ENCODE data around the gene ENHO.
A peak's percentile ranks its signal among the peaks of the same experiment; 100 is the strongest.

ENHO gene

DNA sequence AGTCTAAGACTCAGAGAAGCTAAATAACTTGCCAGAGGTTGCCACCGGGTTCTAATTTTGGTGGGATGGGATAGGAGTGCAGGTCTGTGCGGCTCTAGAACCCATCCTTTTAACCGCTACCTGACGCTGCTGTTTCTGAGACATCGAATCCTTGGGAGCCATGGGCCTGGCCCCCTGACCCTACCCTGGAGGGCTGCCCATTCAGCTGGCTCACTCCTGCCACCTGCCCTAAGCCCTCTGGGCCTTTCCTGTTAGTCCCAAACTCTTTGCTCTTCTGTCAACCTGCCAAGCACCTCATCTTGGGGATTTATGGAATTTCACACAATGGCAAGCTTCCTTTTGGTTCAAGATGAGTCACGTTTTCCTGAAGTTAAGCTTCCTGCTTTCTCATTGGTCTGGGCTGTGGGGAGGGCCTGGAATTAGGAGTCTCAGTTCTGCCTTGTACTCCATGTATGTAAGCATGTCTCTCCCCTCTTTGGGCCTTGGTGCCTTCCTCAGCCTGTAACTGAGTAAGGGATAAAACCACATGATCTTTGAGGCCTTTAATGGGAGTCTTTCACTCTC is 26.6 kb downstream of the ENHO start:
- Histone ChIP-seq H4K20me1 (ENCODE audit: insufficient read depth) (no peaks in the 10 kb centered on the region), H2AFZ (ENCODE audit: low read depth) (no peak overlapping the region), H3K4me1 (ENCODE audit: low read depth, poor library complexity, severe bottlenecking) (no peaks in the 10 kb centered on the region), H3K4me2 (no peak overlapping the region), H3K79me2 (ENCODE audit: insufficient read depth, low read depth) (no peaks in the 10 kb centered on the region), H3K36me3 (ENCODE audit: insufficient read depth) (no peaks in the 10 kb centered on the region), H3K27ac (no peak overlapping the region), H3K4me3 (IDR thresholded peaks at IDR 0.05; ENCODE audit: insufficient read depth, low read depth, low read length) (no peak overlapping the region), H3K27me3 (ENCODE audit: insufficient read depth, low read depth) (peaks cover 2% of the 10 kb centered on the region; the same call in 1 of the 2 replicates), H3K9ac (no peak overlapping the region)
- TF ChIP-seq, protein P1, sequence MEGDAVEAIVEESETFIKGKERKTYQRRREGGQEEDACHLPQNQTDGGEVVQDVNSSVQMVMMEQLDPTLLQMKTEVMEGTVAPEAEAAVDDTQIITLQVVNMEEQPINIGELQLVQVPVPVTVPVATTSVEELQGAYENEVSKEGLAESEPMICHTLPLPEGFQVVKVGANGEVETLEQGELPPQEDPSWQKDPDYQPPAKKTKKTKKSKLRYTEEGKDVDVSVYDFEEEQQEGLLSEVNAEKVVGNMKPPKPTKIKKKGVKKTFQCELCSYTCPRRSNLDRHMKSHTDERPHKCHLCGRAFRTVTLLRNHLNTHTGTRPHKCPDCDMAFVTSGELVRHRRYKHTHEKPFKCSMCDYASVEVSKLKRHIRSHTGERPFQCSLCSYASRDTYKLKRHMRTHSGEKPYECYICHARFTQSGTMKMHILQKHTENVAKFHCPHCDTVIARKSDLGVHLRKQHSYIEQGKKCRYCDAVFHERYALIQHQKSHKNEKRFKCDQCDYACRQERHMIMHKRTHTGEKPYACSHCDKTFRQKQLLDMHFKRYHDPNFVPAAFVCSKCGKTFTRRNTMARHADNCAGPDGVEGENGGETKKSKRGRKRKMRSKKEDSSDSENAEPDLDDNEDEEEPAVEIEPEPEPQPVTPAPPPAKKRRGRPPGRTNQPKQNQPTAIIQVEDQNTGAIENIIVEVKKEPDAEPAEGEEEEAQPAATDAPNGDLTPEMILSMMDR (conservative IDR thresholded peaks at IDR 0.05; ENCODE audit: low read depth, low read length), result no peak

- H3K36me3 ChIP-seq (ENCODE audit: insufficient read depth), result no peaks in the 10 kb centered on the region
- no peak overlapping the region for H2AFZ ChIP-seq (ENCODE audit: low read depth)
- no peak overlapping the region for H3K4me2 ChIP-seq
- no peak overlapping the region for H3K27ac ChIP-seq
- TF ChIP-seq, protein P1 (conservative IDR thresholded peaks at IDR 0.05; ENCODE audit: low read depth, low read length), result no peak
- H3K4me1 ChIP-seq (ENCODE audit: low read depth, poor library complexity, severe bottlenecking), result no peaks in the 10 kb centered on the region
- H3K4me3 ChIP-seq (IDR thresholded peaks at IDR 0.05; ENCODE audit: insufficient read depth, low read depth, low read length), result no peak overlapping the region
- no peaks in the 10 kb centered on the region for H4K20me1 ChIP-seq (ENCODE audit: insufficient read depth)
- H3K27me3 ChIP-seq (ENCODE audit: insufficient read depth, low read depth), result peaks cover 2% of the 10 kb centered on the region; the same call in 1 of the 2 replicates
- H3K9ac ChIP-seq, result no peak overlapping the region
- H3K79me2 ChIP-seq (ENCODE audit: insufficient read depth, low read depth), result no peaks in the 10 kb centered on the region
Measured at GRCh38 chr9:34493972-34494535, 28.7 kb downstream of the ENHO start.

DNA sequence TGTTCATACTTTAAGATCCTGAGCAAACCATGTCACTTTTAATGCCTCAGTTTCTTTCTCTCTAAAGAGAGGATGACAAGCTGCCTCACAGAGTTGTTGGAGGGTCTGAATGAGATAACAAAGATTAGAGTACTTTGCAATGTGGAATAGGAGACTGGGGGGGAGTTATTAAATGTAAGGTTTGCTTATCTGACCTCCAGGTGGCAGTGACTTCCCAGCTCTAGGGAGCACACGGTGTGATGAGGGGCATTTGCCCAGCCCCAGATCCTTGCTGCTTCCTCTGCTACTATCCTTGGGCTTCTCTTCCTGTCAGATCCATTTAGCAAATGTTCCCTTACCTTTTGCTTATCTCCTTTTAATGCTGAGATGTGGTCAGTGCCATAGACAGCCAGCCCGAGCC is 30.7 kb downstream of the ENHO start:
- TF ChIP-seq, protein P1 (conservative IDR thresholded peaks at IDR 0.05; ENCODE audit: low read depth, low read length), result peak; percentile 23
- Histone ChIP-seq H4K20me1 (ENCODE audit: insufficient read depth) (no peaks in the 10 kb centered on the region), H3K4me2 (no peak overlapping the region), H2AFZ (ENCODE audit: low read depth) (no peak overlapping the region), H3K27ac (no peak overlapping the region), H3K4me3 (IDR thresholded peaks at IDR 0.05; ENCODE audit: insufficient read depth, low read depth, low read length) (no peak overlapping the region), H3K27me3 (ENCODE audit: insufficient read depth, low read depth) (no peaks in the 10 kb centered on the region), H3K79me2 (ENCODE audit: insufficient read depth, low read depth) (no peaks in the 10 kb centered on the region), H3K4me1 (ENCODE audit: low read depth, poor library complexity, severe bottlenecking) (no peaks in the 10 kb centered on the region), H3K36me3 (ENCODE audit: insufficient read depth) (no peaks in the 10 kb centered on the region), H3K9ac (no peak overlapping the region)

GRCh38 chr9:34491596-34491995 is 31.2 kb downstream of the ENHO start:
- H3K79me2 ChIP-seq (ENCODE audit: insufficient read depth, low read depth), result no peaks in the 10 kb centered on the region
- no peak overlapping the region for H3K4me2 ChIP-seq
- no peak overlapping the region for H3K27ac ChIP-seq
- no peaks in the 10 kb centered on the region for H3K36me3 ChIP-seq (ENCODE audit: insufficient read depth)
- H3K4me1 ChIP-seq (ENCODE audit: low read depth, poor library complexity, severe bottlenecking), result no peaks in the 10 kb centered on the region
- TF ChIP-seq, protein P1 (conservative IDR thresholded peaks at IDR 0.05; ENCODE audit: low read depth, low read length), result no peak
- no peak overlapping the region for H2AFZ ChIP-seq (ENCODE audit: low read depth)
- no peaks in the 10 kb centered on the region for H4K20me1 ChIP-seq (ENCODE audit: insufficient read depth)
- no peaks in the 10 kb centered on the region for H3K27me3 ChIP-seq (ENCODE audit: insufficient read depth, low read depth)
- no peak overlapping the region for H3K9ac ChIP-seq
- H3K4me3 ChIP-seq (IDR thresholded peaks at IDR 0.05; ENCODE audit: insufficient read depth, low read depth, low read length), result no peak overlapping the region
